MM.1S (cell line): ENCODE measurements around the gene RPRD1A.

Source experiments
- CTCF ChIP-seq: fragments of 300-600 bp; sonication (generic); IDR thresholded peaks from 2 replicates; pipeline ENCODE4 v1.5.1; 2016; ENCODE audit warnings: antibody characterized with exemption, low read length, mixed read lengths
- EZH2 ChIP-seq: fragments of 300-600 bp; sonication (generic); optimal IDR thresholded peaks from 2 replicates; pipeline ENCODE3; 2017; ENCODE audit warnings: low read depth, mild to moderate bottlenecking, antibody characterized with exemption, low read length, mixed read lengths

- TF ChIP-seq CTCF: no peak
- TF ChIP-seq EZH2: no peak
These were observed 19.8 kb downstream of the RPRD1A start for GRCh38 chr18:36047521-36047920.
